NCI-H345 treated with DMSO at 0.1 percent for 48 hours (cell line): Measurements from ENCODE around the gene FGF11.
"Not testable (repeated sequence)": the region's sequence is repeated elsewhere in the genome, so short reads cannot be mapped to it uniquely, and the experiment has no call there.

Experiments used
- DNase-seq: peaks from one replicate; lab custom pipeline; 2025; ENCODE audit not compliant: unreplicated experiment; lab: John Stamatoyannopoulos, UW

Gene FGF11

GRCh38 chr17:7460850-7461660, 21.7 kb downstream of the FGF11 start:
- no peak for DNase-seq

DNA sequence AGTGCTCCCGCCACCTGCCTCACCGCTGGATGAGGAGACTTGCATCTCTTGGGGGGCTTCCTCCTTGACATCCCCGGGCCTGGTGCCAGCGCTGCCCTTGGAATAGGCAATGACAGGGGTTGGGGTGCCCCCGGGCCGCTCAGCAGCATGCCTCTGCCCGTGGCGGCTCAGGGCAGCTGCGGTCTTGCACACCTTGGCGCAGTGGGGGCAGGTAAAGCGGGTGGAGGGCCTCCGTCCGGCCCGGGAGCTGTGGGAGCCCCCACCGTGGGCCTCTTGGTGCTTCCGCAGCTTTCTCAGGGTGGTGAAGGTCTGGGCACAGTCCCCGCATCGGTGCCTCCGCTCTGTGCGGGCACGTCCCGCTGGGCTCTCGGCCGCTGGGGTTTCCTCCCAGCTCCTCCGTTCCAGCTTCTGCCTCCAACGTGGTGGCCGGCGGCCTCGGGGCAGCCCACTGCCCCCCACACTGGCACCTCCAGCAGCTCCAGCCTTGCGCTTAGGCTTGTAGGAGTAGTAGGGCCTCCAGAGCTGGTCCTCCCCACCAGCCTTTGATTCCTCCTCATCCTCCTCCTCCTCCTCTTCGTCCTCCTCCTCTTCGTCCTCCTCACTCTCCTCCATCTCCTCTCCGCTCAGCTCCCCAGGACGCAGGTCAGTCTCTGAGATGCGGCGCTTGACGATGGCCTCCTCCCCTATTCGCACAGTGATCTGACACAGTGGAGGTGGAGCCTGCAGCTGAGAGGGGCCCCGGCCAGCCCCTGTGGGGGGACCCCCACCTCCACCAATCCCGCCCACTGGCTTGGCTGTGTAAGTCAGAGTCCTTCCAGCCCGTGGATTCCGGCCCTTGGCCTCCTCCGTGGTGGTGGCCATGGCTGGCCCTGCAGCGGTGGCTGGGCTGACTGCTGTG, 23.4 kb downstream of the FGF11 start:
- DNase-seq, result no peak

GRCh38 chr17:7463372-7463846, 24.1 kb downstream of the FGF11 start:
- DNase-seq, result no peak

GRCh38 chr17:7464081-7464480, 24.8 kb downstream of the FGF11 start:
- no peak for DNase-seq

DNA sequence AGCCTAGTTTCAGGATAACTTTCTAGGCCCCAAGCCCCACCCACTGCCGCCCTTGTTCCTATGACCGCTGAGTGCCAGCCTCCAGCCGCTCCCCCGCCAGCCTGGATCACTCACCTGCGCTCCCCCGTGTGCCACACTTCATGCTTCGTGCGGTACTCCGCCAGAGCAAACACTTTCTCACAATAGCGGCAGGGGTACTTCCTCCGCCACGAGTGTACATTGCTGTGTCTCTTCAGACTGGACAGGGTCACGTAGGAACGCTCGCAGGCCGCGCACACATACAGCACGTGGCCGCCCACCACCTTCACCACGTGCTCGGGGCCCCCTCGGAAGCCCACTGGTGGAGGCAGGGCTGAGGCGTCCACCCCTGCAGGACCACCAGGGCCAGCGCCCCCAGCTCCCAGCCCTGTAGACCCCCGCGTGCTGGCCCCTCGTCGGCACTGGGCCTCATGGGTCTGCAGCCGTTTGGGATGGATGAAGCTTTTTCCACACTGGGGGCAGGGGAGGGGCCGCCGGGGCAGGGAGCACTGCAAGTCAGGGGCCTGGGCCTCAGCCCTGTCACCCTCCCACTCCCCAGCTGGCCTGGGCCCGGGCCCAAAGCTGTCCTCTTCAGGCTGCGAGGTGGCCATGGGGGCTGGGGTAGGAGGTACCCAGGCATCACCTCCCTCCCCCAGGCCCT, 26.4 kb downstream of the FGF11 start:
- no peak for DNase-seq

GRCh38 chr17:7466318-7466638, 27.0 kb downstream of the FGF11 start:
- DNase-seq, result no peak

- DNase-seq, result no peak
Measured at GRCh38 chr17:7466639-7467341, 27.5 kb downstream of the FGF11 start.

- no peak for DNase-seq
Measured at GRCh38 chr17:7467498-7467897, 28.2 kb downstream of the FGF11 start.

DNA sequence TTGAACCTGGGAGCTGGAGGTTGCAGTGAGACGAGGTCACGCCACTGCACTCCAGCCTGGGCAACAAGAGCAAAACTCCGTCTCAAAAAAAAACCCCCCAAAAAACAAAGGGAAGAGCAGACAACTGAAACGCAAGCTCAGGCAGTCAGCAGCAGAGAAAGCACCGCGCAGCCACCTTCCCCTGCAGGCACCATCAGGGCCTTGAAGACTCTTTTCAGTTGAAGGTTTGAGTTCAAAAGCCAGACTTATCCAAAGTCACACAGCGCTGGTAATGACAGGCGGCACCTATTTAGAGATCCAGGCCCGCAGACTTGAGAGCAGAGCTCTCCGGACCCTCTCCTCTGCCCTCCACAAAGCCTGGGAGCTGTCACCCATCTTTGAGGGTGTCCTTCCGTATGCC, 29.0 kb downstream of the FGF11 start:
- DNase-seq, result no peak

DNA sequence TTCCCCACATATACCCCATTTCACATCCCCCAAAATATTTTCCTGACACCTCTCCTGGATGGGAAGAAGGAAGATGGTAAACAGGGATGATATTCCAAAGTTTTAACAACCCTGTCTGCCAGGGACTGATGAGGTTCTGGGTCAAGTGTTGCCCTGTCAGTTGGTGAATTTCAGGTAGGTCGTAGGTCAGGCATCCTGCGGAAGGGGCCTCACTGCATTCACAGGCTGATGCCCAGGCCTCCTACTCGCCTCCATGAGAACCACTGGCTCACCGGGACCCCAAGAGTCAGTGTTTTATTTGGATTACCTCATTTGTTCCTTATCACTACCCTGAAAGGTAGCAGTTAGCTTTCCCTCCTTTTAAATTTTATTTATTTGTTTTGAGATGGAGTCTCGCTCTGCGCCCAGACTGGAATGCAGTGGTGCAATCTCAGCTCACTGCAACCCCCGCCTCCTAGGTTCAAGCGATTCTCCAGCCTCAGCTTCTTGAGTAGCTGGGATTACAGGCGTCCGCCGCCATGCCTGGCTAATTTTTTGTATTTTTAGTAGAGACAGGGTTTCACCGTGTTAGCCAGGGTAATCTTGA, 29.6 kb downstream of the FGF11 start:
- DNase-seq, result no peak

- DNase-seq, result not testable (repeated sequence)
Measured at GRCh38 chr17:7469843-7470242, 30.5 kb downstream of the FGF11 start.

GRCh38 chr17:7470457-7470973, 31.2 kb downstream of the FGF11 start:
- not testable (repeated sequence) for DNase-seq

DNA sequence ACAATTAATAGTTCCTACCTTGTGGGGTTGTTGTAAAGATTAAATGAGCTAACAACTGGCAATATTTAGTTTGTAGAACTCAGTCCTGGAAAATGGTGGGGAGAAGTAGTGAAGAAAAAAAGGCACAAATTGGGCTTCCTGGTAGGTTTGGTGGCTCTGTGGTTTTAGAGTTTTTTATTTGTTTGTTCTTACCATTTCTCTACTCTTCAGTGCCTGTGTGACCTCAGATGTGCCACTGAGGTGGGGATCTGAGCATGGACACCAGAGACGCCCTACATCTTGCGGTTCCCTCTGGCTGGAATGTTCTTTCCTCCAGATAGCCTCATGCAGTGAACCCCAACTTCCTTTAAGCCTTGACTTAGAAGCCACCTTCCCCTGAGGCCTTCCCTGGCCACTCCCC, 32.4 kb downstream of the FGF11 start:
- no peak for DNase-seq

- DNase-seq, result not testable (repeated sequence)
Measured at GRCh38 chr17:7474767-7475166, 35.5 kb downstream of the FGF11 start.

GRCh38 chr17:7475764-7476422, 36.6 kb downstream of the FGF11 start:
- no peak for DNase-seq

- DNase-seq, result no peak
Measured at GRCh38 chr17:7476494-7476893, 37.2 kb downstream of the FGF11 start.

DNA sequence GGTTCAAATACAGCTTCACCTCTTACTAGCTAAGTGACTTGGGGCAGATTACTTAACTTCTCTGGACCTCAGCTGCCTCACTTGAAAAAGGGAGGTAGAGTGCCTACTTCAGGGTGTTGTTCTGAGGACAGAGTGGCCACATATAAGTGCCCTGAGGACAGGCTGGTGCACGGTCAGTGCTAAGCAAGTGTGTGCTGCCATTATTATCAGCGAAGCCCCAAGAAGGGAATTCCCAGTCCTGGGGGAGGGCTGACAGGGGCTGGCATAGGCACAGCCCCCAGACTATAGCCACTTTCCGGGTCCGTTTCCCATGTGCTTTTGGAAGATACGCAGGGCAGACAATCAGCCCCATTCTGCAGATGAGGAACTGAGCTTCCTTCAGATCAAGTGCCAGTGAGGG, 37.6 kb downstream of the FGF11 start:
- DNase-seq, result no peak

DNA sequence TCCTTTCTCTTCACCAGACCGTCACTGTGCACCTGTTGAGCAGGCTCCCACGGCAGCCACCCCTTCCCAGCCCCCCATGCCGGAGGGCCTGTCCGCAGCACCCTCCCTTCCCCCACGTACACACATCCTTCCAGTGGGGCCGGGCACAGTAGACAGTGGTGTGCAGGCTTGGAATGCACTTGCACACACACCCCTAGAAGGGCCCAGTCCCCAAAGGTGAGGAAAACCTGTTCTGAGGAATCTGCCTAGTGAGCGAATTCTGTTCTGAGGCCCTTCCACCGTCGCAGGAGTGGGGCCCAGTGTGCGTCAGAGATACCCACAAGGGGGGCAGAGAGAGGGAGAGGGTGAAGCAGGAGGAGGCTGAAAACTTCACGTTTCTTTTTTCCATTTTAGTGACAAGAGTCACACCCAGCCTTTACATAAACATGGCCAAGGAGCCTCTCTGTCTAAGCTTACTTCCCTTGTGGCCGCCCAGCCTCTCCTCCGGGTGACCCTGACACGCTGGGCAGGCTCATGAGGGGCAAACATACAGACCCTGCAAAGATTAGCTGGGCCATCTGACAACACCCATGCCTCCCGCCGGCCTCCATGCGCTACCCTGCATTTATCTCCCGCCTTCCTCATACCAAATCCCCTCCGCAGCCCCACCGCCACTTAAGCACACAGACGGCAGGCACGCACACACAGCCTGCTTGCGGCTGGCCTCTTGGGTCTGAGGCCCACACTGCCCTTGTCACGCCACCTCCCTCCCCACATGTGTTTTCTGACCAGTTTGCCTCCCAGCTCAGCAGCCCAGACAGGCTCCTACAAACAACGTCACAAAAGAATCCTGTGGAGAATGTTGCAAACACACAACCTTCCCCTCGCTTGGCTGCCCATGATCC, 38.3 kb downstream of the FGF11 start:
- DNase-seq, result no peak
